NCI-H2107 (cell line): ENCODE data around the gene GOLGA8G.
"Not testable (repeated sequence)": the region's sequence is repeated elsewhere in the genome, so short reads cannot be mapped to it uniquely, and the experiment has no call there.

Experiments
- DNase-seq: peaks from one replicate; lab custom pipeline; 2025; lab: John Stamatoyannopoulos, UW

The GOLGA8G gene, protein sequence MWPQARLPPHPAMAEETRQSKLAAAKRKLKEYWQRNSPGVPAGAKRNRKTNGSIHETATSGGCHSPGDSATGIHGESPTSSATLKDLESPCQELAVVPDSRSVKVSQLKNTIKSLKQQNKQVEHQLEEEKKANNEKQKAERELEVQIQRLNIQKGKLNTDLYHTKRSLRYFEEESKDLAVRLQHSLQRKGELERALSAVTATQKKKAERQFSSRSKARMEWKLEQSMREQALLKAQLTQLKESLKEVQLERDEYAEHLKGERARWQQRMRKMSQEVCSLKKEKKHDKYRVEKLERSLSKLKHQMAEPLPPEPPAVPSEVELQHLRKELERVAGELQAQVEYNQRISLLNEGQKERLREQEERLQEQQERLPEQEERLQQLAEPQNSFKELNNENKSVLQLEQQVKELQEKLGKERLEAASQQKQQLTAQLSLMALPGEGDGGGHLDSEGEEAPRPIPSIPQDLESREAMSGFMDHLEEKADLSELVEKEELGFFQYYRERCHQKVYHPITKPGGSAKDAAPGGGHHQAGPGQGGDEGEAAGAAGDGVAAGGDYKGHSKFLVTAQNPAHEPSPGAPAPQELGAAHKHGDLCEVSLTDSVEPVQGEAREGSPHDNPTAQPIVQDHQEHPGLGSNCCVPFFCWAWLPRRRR

DNA sequence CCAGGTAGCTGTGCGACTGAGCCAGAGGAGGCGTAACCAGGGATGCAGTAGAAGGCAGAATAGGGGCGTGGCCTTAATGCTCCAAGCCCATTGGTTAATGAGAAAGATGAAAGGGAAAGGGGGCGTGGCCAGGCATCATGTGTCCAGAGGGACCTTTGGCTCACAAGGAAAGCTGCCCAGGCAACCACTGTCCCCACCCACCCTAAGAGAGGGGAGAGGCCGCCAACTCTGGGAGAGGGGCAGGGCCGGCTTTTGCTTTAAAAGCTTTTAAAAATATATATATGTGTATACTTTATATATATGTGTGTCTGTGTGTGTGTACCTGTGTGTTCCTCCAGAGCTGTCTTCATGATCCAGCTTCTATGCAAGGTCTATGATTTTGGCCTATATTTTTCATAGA is at the start of gene GOLGA8G:
Gene GOLGA8G (minus strand): TSS at position 18 of the 400 bp plus-strand sequence. CDS start 62 bp downstream, outside the sequence.
- DNase-seq, result not testable (repeated sequence)

DNA sequence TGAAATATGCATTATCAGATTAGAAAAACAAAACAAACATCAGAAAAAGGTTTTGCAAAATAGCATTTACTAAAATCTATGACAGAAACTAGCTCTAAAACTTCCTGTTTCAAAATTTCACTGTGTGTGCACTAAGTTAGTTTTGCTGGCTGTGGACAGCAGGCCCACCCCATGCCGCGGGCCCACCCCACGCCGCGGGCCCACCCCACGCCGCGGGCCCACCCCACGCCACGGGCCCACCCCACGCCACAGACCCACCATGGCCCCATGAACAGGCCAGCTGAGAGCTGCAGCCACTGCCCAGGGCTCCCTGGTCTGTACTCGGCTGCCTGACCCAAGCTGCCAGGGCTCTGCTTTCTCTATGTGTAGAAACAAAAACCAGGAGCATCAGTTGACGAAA is 40.6 kb upstream of the GOLGA8G start:
- not testable (repeated sequence) for DNase-seq

DNA sequence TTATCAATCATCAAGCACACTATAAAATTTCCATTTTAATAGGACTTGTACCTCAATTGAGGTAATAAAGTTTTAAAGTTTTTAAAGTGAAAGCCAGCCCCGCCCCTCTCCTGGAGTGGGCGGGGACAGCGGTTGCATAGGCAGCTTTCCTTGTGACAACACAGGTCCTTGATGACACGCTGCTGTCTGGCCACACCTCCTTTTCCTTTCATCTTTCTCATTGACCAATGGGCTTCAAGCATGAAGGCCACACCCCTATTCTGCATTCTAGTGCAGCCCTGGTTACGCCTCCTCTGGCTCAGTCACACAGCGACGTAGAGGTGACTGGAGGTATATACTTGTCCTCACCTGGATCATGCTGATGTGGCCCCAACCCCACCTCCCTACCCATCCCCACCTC is 20.5 kb upstream of the GOLGA8G start, which contains the start of gene GOLGA6L25:
Gene GOLGA6L25 (plus strand): TSS at position 301 of the 400 bp plus-strand sequence. CDS start 61 bp downstream, at position 362.
- DNase-seq, result not testable (repeated sequence)

DNA sequence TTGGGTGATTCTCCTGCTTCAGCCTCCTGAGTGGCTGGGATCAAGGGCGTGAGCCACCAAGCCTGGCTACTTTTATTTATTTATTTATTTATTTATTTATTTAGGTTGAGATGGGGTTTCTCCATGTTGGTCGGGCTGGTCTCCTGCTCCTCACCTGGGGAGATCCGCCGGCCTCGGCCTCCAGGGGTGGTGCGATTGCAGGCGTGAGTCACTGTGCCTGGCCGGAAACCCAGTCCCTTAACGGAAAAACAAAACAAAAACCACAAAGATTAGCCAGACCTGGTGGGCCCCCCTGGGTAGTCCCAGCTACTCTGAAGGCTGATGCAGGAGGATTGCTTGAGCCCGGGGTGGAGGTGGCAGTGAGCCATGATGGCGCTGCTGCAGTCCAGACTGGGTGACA is 17.6 kb downstream of the GOLGA8G start:
- DNase-seq, result not testable (repeated sequence)

DNA sequence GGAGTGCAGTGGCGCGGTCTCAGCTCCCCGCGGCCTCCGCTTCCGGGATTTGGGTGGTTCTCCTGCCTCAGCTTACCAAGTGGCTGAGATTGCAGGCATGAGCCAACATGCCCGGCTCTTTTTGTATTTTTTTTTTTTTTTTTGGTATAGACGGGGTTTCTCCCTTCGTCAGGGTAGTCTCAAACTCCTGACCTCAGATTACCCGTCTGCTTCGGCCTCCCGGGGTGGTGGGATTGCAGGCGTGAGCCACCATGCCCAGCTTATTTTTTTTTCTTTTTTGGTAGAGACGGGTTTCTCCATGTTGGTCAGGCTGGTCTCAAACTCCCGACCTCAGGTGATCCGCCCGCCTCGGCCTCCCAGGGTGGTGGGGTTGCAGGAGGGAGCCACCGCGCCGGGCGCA is 18.6 kb downstream of the GOLGA8G start:
- not testable (repeated sequence) for DNase-seq

DNA sequence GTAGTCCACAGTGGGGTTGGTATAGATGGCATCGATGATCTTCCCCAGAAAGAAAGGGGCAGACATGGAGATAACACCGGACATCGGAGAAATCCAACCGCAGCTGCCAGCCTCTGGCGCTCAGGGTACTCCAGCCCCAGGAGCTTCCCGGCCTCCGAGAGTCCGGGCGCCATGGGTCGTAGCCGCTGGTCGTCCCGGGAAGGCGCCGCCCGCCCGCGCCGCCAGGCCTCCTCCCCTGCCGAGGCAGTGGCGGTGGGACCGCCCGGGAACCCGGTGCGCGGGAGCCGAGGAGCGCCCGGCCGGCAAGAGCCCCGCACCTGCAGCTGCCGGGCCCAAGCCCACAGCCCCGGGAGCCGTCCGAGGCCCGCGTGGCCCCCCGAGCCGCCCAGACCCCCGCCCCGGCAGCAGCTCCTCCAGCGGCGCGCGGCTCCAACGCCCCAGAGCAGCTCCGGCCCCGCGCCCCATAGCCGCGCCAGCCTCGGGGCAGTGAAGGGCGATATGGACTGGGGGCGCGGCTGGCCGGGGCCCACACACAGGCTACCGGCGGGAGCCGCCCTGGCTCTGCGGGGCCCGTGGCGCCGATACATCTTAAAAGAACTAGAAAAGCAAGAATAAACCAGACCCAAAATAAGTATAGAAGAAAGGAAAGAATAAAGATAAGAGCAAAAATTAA is 24.4 kb downstream of the GOLGA8G start:
- DNase-seq, result not testable (repeated sequence)

DNA sequence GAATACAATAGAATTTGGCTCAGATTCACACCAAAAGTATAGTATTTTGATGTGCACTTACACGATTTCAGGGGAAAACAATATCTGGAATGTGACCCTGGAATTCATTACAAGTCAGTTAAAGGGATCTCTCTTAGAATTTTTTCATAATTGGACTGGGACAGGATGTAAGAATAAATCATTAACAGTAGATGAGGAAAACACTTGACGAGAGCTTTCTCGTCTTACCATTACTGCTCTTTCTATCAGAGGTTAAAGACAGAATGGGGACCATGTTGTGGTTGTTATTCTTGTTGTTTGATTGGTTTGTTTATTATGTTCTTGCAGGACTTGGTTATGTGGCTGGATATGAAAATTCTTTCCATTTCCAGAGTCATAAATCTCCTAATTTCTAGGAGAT is 51.4 kb downstream of the GOLGA8G start:
- DNase-seq, result not testable (repeated sequence)
